Activated CD8-positive, alpha-beta memory T cell treated with anti-CD3 and anti-CD28 coated beads, Interleukin-2, amount 10 ng/mL, durations not matched to agents 7 days and 5 days (primary cell): Measurements from ENCODE around the gene DNAJC15. TPM values are rescaled to one million over a fixed set of nuclear protein-coding genes. Genes with fewer than 3 reads are reported as not detected.

Experiments
- ATAC-seq: fragments of 150-1000 bp; cut with Tn5 transposase; one replicate; pipeline ENCODE4 v1.10.0; 2021; ENCODE audit warnings: moderate library complexity
- CTCF ChIA-PET: fragments of 350-600 bp; sonication (Branson Sonifier 250); formaldehyde crosslinking; loops from one replicate; lab custom pipeline; 2021; ENCODE audit warnings: antibody characterized with exemption; lab: Charles Lee
- DNase-seq: peaks from one replicate; pipeline ENCODE4 v3.0.0-alpha.2; 2020
- H3K27ac Mint-ChIP-seq: one replicate; pipeline ENCODE4 v1.8.0; 2021; ENCODE audit warnings: mild to moderate bottlenecking, mixed read lengths
- H3K27me3 Mint-ChIP-seq: one replicate; pipeline ENCODE4 v1.8.0; 2021; ENCODE audit warnings: mixed read lengths
- H3K36me3 Mint-ChIP-seq: one replicate; pipeline ENCODE4 v1.8.0; 2021; ENCODE audit warnings: mild to moderate bottlenecking, mixed read lengths
- H3K4me1 Mint-ChIP-seq: one replicate; pipeline ENCODE4 v1.8.0; 2021; ENCODE audit warnings: mixed read lengths
- H3K4me3 Mint-ChIP-seq: one replicate; pipeline ENCODE4 v1.8.0; 2021; ENCODE audit warnings: mild to moderate bottlenecking, moderate library complexity, mixed read lengths
- H3K9me3 Mint-ChIP-seq: one replicate; pipeline ENCODE4 v1.8.0; 2022; ENCODE audit warnings: low read depth, mixed read lengths
- total RNA-seq, 2 experiments: library from RNA; stranded (reverse); gene quantifications; one replicate each; pipeline ENCODE4 v1.2.3, GENCODE V29; 2021

The DNAJC15 gene
- total RNA-seq, 2 experiments from 2014 or later = 14.4 to 14.8 TPM

GRCh38 chr13:43083750-43084149 lies 60.4 kb downstream of the DNAJC15 start:
- DNase-seq = no peak
- no peaks in the 10 kb centered on the region for H3K9me3 Mint-ChIP-seq
- ATAC-seq = no peak
- H3K36me3 Mint-ChIP-seq = peaks cover 21% of the 10 kb centered on the region
- H3K27me3 Mint-ChIP-seq = no peaks in the 10 kb centered on the region
- CTCF ChIA-PET = interaction anchor here (1.3 to 3.6 kb wide), 3 partner anchors 8 to 86 kb away, joined by 3 to 22 read pairs (median 4); no protein-coding TSS in a partner anchor
- peaks cover 12% of the 10 kb centered on the region for H3K4me1 Mint-ChIP-seq
- H3K27ac Mint-ChIP-seq = no peak overlapping the region
- no peak overlapping the region for H3K4me3 Mint-ChIP-seq

- CTCF ChIA-PET = interaction anchor here (0.9 to 3.6 kb wide), 7 partner anchors 9 to 794 kb away, joined by 3 to 22 read pairs (median 4); partner anchors contain the start of genes CCDC122 and LACC1
- DNase-seq (no peak), ATAC-seq (no peak)
- Mint-ChIP-seq H3K27me3 (no peaks in the 10 kb centered on the region), H3K4me1 (peaks cover 16% of the 10 kb centered on the region), H3K36me3 (peaks cover 22% of the 10 kb centered on the region), H3K9me3 (no peaks in the 10 kb centered on the region), H3K4me3 (no peak overlapping the region), H3K27ac (no peak overlapping the region)
Measured at GRCh38 chr13:43085545-43085944, 62.2 kb downstream of the DNAJC15 start.

- ATAC-seq (no peak), DNase-seq (no peak)
- Mint-ChIP-seq H3K27me3 (no peaks in the 10 kb centered on the region), H3K27ac (no peak overlapping the region), H3K4me3 (no peak overlapping the region), H3K36me3 (peaks cover 20% of the 10 kb centered on the region), H3K4me1 (peaks cover 16% of the 10 kb centered on the region), H3K9me3 (no peaks in the 10 kb centered on the region)
- CTCF ChIA-PET = interaction anchor here (1.3 to 3.6 kb wide), 4 partner anchors 10 to 95 kb away, joined by 5 to 22 read pairs (median 6); no protein-coding TSS in a partner anchor
Measured at GRCh38 chr13:43086181-43086580, 62.8 kb downstream of the DNAJC15 start.

GRCh38 chr13:43088093-43088511 lies 64.7 kb downstream of the DNAJC15 start:
- DNase-seq (no peak), ATAC-seq (peak; percentile 64)
- H3K4me3 Mint-ChIP-seq = peak overlapping the region; percentile 72
- no peaks in the 10 kb centered on the region for H3K27me3 Mint-ChIP-seq
- H3K9me3 Mint-ChIP-seq = no peaks in the 10 kb centered on the region
- CTCF ChIA-PET = interaction anchor here (0.9 to 1.1 kb wide), 3 partner anchors 15 to 98 kb away, joined by 3 read pairs; no protein-coding TSS in a partner anchor
- peaks cover 21% of the 10 kb centered on the region for H3K36me3 Mint-ChIP-seq
- peaks cover 16% of the 10 kb centered on the region for H3K4me1 Mint-ChIP-seq
- H3K27ac Mint-ChIP-seq = peak overlapping the region; percentile 82

GRCh38 chr13:43089912-43090498 lies 66.6 kb downstream of the DNAJC15 start:
- H3K27ac Mint-ChIP-seq = no peak overlapping the region
- no peaks in the 10 kb centered on the region for H3K9me3 Mint-ChIP-seq
- H3K27me3 Mint-ChIP-seq = no peaks in the 10 kb centered on the region
- DNase-seq (no peak), ATAC-seq (no peak)
- peaks cover 22% of the 10 kb centered on the region for H3K4me1 Mint-ChIP-seq
- no peak overlapping the region for H3K4me3 Mint-ChIP-seq
- H3K36me3 Mint-ChIP-seq = peaks cover 21% of the 10 kb centered on the region
- CTCF ChIA-PET = no interaction called here

- H3K4me3 Mint-ChIP-seq = peak overlapping the region; percentile 39
- H3K4me1 Mint-ChIP-seq = peaks cover 17% of the 10 kb centered on the region
- no peaks in the 10 kb centered on the region for H3K27me3 Mint-ChIP-seq
- no peak for DNase-seq
- H3K36me3 Mint-ChIP-seq = peaks cover 35% of the 10 kb centered on the region
- CTCF ChIA-PET = interaction anchor here (0.9 kb wide), 1 partner anchor 10 kb away, joined by 4 read pairs; no protein-coding TSS in a partner anchor
- ATAC-seq = peak; percentile 95
- no peaks in the 10 kb centered on the region for H3K9me3 Mint-ChIP-seq
- peak overlapping the region; percentile 78 for H3K27ac Mint-ChIP-seq
Measured at GRCh38 chr13:43094901-43095300, 71.5 kb downstream of the DNAJC15 start.

- no peak overlapping the region for H3K27ac Mint-ChIP-seq
- H3K4me1 Mint-ChIP-seq = peaks cover 18% of the 10 kb centered on the region
- CTCF ChIA-PET = interaction anchor here (0.6 to 1.5 kb wide), 3 partner anchors 10 to 153 kb away, joined by 3 to 5 read pairs (median 5); no protein-coding TSS in a partner anchor
- no peak for ATAC-seq
- no peak for DNase-seq
- peaks cover 32% of the 10 kb centered on the region for H3K36me3 Mint-ChIP-seq
- no peaks in the 10 kb centered on the region for H3K27me3 Mint-ChIP-seq
- H3K4me3 Mint-ChIP-seq = no peak overlapping the region
- H3K9me3 Mint-ChIP-seq = no peaks in the 10 kb centered on the region
Measured at GRCh38 chr13:43095771-43096719, 72.7 kb downstream of the DNAJC15 start.

- H3K4me1 Mint-ChIP-seq = peaks cover 8% of the 10 kb centered on the region
- CTCF ChIA-PET = no interaction called here
- peaks cover 29% of the 10 kb centered on the region for H3K36me3 Mint-ChIP-seq
- no peak for DNase-seq
- no peak overlapping the region for H3K4me3 Mint-ChIP-seq
- H3K27me3 Mint-ChIP-seq = no peaks in the 10 kb centered on the region
- no peak for ATAC-seq
- no peaks in the 10 kb centered on the region for H3K9me3 Mint-ChIP-seq
- no peak overlapping the region for H3K27ac Mint-ChIP-seq
Measured at GRCh38 chr13:43100667-43101066, 77.3 kb downstream of the DNAJC15 start.

- CTCF ChIA-PET = no interaction called here
- H3K4me1 Mint-ChIP-seq = peaks cover 7% of the 10 kb centered on the region
- DNase-seq (no peak), ATAC-seq (no peak)
- H3K9me3 Mint-ChIP-seq = no peaks in the 10 kb centered on the region
- peaks cover 17% of the 10 kb centered on the region for H3K36me3 Mint-ChIP-seq
- no peaks in the 10 kb centered on the region for H3K27me3 Mint-ChIP-seq
- no peak overlapping the region for H3K27ac Mint-ChIP-seq
- no peak overlapping the region for H3K4me3 Mint-ChIP-seq
Measured at GRCh38 chr13:43102304-43102703, 78.9 kb downstream of the DNAJC15 start.

- H3K4me3 Mint-ChIP-seq = no peak overlapping the region
- no peak for ATAC-seq
- DNase-seq = no peak
- no peak overlapping the region for H3K27ac Mint-ChIP-seq
- peaks cover 1% of the 10 kb centered on the region for H3K27me3 Mint-ChIP-seq
- H3K36me3 Mint-ChIP-seq = peaks cover 4% of the 10 kb centered on the region
- H3K4me1 Mint-ChIP-seq = no peaks in the 10 kb centered on the region
- no peaks in the 10 kb centered on the region for H3K9me3 Mint-ChIP-seq
- CTCF ChIA-PET = no interaction called here
Measured at GRCh38 chr13:43107780-43108179, 84.4 kb downstream of the DNAJC15 start.

GRCh38 chr13:43110036-43110435 lies 86.7 kb downstream of the DNAJC15 start:
- H3K27ac Mint-ChIP-seq = no peak overlapping the region
- no peak for ATAC-seq
- H3K4me3 Mint-ChIP-seq = no peak overlapping the region
- peaks cover 4% of the 10 kb centered on the region for H3K27me3 Mint-ChIP-seq
- no peaks in the 10 kb centered on the region for H3K4me1 Mint-ChIP-seq
- CTCF ChIA-PET = no interaction called here
- H3K9me3 Mint-ChIP-seq = no peaks in the 10 kb centered on the region
- DNase-seq = no peak
- H3K36me3 Mint-ChIP-seq = peaks cover 2% of the 10 kb centered on the region

- CTCF ChIA-PET = no interaction called here
Measured at GRCh38 chr13:43110658-43111057, 87.3 kb downstream of the DNAJC15 start.

More at GRCh38 chr13:43110658-43111057, 87.3 kb downstream of the DNAJC15 start:
- H3K4me3 Mint-ChIP-seq = no peak overlapping the region
- no peaks in the 10 kb centered on the region for H3K9me3 Mint-ChIP-seq
- DNase-seq = no peak
- no peak for ATAC-seq
- no peaks in the 10 kb centered on the region for H3K4me1 Mint-ChIP-seq
- H3K27me3 Mint-ChIP-seq = peaks cover 4% of the 10 kb centered on the region
- peaks cover 2% of the 10 kb centered on the region for H3K36me3 Mint-ChIP-seq
- H3K27ac Mint-ChIP-seq = no peak overlapping the region
